HAP-1 (cell line): ENCODE data around the gene CDH18.

Experiments used
- DNase-seq, 2 experiments: peaks; one replicate each; pipeline ENCODE4 v3.0.0-alpha.2; 2016 to 2020; ENCODE audit warnings: low spot score in 2 of 2
- H3K27me3 ChIP-seq: fragments of 250-450 bp; sonication (Bioruptor Pico); 2 replicates; pipeline ENCODE4 v1.5.1; 2020; ENCODE audit warnings: low read depth, mild to moderate bottlenecking, moderate library complexity
- H3K36me3 ChIP-seq: fragments of 250-450 bp; sonication (Bioruptor Pico); replicated peaks from 2 replicates; pipeline ENCODE4 v1.5.1; 2020; ENCODE audit warnings: mild to moderate bottlenecking
- H3K4me1 ChIP-seq: fragments of 250-450 bp; sonication (Bioruptor Pico); 2 replicates; pipeline ENCODE4 v1.5.1; 2020; ENCODE audit warnings: mild to moderate bottlenecking
- H3K4me3 ChIP-seq: fragments of 250-450 bp; sonication (Bioruptor Pico); 2 replicates; pipeline ENCODE4 v1.5.1; 2020; ENCODE audit warnings: mild to moderate bottlenecking, moderate library complexity
- H3K9me3 ChIP-seq: fragments of 250-450 bp; sonication (Bioruptor Pico); 2 replicates; pipeline ENCODE4 v1.5.1; 2020; ENCODE audit warnings: mild to moderate bottlenecking, moderate library complexity
- in situ Hi-C: fragments of 300-500 bp; cut with MboI; formaldehyde crosslinking; loops from 3 replicates; pipeline ENCODE4 v1.14.3; 2020; ENCODE audit warnings: low sequenced_read_pairs, inconsistent platforms, mixed read lengths

The CDH18 gene

DNA sequence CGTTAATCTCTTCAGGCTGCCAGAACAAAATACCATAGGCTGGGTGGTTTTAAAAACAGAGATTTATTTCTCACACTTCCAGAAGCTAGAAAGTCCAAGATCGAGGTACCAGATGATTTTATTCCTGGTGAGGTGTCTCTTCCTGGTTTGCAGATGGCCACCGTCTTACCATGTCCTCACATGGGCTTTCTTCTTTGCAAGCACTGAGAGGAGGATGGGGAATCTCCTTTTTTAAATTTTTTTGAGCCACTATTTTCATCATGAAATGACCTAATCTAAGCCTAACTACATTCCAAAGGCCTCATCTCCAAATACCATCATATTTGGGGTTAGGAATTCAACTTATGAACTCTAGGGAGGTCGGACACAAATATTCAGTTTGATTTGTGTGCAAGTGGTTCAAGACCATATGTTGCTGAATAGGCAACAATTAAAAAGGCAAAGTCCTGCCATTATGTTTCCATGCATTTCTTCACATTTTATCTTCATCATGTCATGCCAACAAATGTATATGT, 371.2 kb downstream of the CDH18 start:
- Histone ChIP-seq H3K4me1 (no peaks in the 10 kb centered on the region), H3K27me3 (no peaks in the 10 kb centered on the region), H3K36me3 (no peaks in the 10 kb centered on the region), H3K4me3 (no peak overlapping the region), H3K9me3 (no peaks in the 10 kb centered on the region)
- no peak for DNase-seq
- in situ Hi-C loops: no loop called here

- in situ Hi-C loops: no loop called here
- Histone ChIP-seq H3K36me3 (no peaks in the 10 kb centered on the region), H3K4me1 (no peaks in the 10 kb centered on the region), H3K4me3 (no peak overlapping the region), H3K27me3 (no peaks in the 10 kb centered on the region), H3K9me3 (no peaks in the 10 kb centered on the region)
- DNase-seq: no peak
Observed at GRCh38 chr5:19615661-19616060, 372.3 kb downstream of the CDH18 start.

- H3K4me3 ChIP-seq: no peak overlapping the region
- H3K36me3 ChIP-seq: no peaks in the 10 kb centered on the region
- in situ Hi-C loops: no loop called here
- H3K4me1 ChIP-seq: no peaks in the 10 kb centered on the region
- no peaks in the 10 kb centered on the region for H3K27me3 ChIP-seq
- DNase-seq: no peak
- H3K9me3 ChIP-seq: no peaks in the 10 kb centered on the region
Observed at GRCh38 chr5:19615071-19615470, 372.9 kb downstream of the CDH18 start.

- in situ Hi-C loops: no loop called here
- H3K36me3 ChIP-seq: no peaks in the 10 kb centered on the region
- H3K9me3 ChIP-seq: no peaks in the 10 kb centered on the region
- DNase-seq: no peak
- no peaks in the 10 kb centered on the region for H3K4me1 ChIP-seq
- no peak overlapping the region for H3K4me3 ChIP-seq
- H3K27me3 ChIP-seq: no peaks in the 10 kb centered on the region
Observed at GRCh38 chr5:19608444-19609002, 379.5 kb downstream of the CDH18 start.

- no peak overlapping the region for H3K4me3 ChIP-seq
- H3K27me3 ChIP-seq: no peaks in the 10 kb centered on the region
- H3K36me3 ChIP-seq: no peaks in the 10 kb centered on the region
- H3K4me1 ChIP-seq: no peaks in the 10 kb centered on the region
- in situ Hi-C loops: no loop called here
- no peak for DNase-seq
- H3K9me3 ChIP-seq: no peaks in the 10 kb centered on the region
Observed at GRCh38 chr5:19605846-19606407, 382.1 kb downstream of the CDH18 start.

DNA sequence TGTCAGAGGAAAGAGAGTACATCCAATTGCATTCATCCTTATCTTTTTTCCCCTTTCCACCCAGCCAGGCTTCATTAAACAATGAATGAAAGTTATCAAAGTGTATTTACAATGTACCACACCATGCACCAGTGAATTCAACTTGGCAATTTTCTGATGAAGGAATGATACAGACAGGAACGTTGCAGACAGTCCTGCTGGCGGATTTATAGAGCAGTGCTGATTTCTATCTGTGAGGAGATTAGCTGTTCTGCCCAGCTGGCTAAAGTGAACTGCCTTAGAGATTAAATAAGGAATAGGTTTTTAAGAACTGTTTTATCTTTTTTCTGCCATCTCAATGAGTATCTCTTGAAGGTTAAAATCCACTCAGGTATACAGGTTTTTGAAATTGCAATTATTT, 403.9 kb downstream of the CDH18 start:
- DNase-seq: no peak
- in situ Hi-C loops: no loop called here
- Histone ChIP-seq H3K4me1 (no peaks in the 10 kb centered on the region), H3K27me3 (no peaks in the 10 kb centered on the region), H3K9me3 (no peaks in the 10 kb centered on the region), H3K4me3 (no peak overlapping the region), H3K36me3 (no peaks in the 10 kb centered on the region)

- Histone ChIP-seq H3K36me3 (no peaks in the 10 kb centered on the region), H3K9me3 (no peaks in the 10 kb centered on the region), H3K4me1 (no peaks in the 10 kb centered on the region), H3K4me3 (no peak overlapping the region), H3K27me3 (no peaks in the 10 kb centered on the region)
- in situ Hi-C loops: no loop called here
- no peak for DNase-seq
Observed at GRCh38 chr5:19577882-19578281, 410.1 kb downstream of the CDH18 start.

- Histone ChIP-seq H3K4me3 (no peak overlapping the region), H3K27me3 (no peaks in the 10 kb centered on the region), H3K36me3 (no peaks in the 10 kb centered on the region), H3K9me3 (no peaks in the 10 kb centered on the region; the same call in 1 of the 2 replicates), H3K4me1 (no peaks in the 10 kb centered on the region)
- in situ Hi-C loops: no loop called here
- no peak for DNase-seq
Observed at GRCh38 chr5:19568004-19568403, 420.0 kb downstream of the CDH18 start.

GRCh38 chr5:19565466-19565865, 422.5 kb downstream of the CDH18 start:
- Histone ChIP-seq H3K36me3 (no peaks in the 10 kb centered on the region), H3K4me1 (no peaks in the 10 kb centered on the region), H3K9me3 (no peaks in the 10 kb centered on the region; the same call in 1 of the 2 replicates), H3K27me3 (no peaks in the 10 kb centered on the region), H3K4me3 (no peak overlapping the region)
- DNase-seq: no peak
- in situ Hi-C loops: no loop called here

GRCh38 chr5:19564036-19564435, 424.0 kb downstream of the CDH18 start:
- Histone ChIP-seq H3K27me3 (no peaks in the 10 kb centered on the region), H3K36me3 (no peaks in the 10 kb centered on the region), H3K4me1 (no peaks in the 10 kb centered on the region), H3K4me3 (no peak overlapping the region), H3K9me3 (no peaks in the 10 kb centered on the region; the same call in 1 of the 2 replicates)
- no peak for DNase-seq
- in situ Hi-C loops: no loop called here

DNA sequence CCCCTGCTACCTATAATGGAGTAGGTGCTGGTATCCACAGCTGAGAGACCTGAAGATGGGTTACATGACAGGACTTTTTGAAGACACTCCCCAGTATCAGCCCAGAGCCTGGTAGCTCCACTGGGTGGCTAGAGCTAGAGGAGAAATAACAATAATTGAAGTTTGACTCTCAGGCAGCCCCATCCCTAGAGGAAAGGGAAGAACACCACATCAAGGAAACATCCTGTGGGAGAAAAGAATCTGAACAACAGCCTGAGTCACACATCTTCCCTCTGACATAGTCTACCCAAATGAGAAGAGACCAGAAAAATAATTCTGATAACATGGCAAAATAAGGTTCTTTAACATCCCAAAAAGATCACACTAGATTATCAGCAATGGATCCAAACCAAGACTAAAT, 432.1 kb downstream of the CDH18 start:
- H3K4me3 ChIP-seq: no peak overlapping the region
- in situ Hi-C loops: no loop called here
- H3K36me3 ChIP-seq: no peaks in the 10 kb centered on the region
- H3K9me3 ChIP-seq: no peaks in the 10 kb centered on the region
- no peak for DNase-seq
- no peaks in the 10 kb centered on the region for H3K4me1 ChIP-seq
- no peaks in the 10 kb centered on the region for H3K27me3 ChIP-seq

GRCh38 chr5:19555436-19555835, 432.6 kb downstream of the CDH18 start:
- no peaks in the 10 kb centered on the region for H3K9me3 ChIP-seq
- no peak overlapping the region for H3K4me3 ChIP-seq
- in situ Hi-C loops: no loop called here
- H3K27me3 ChIP-seq: no peaks in the 10 kb centered on the region
- no peaks in the 10 kb centered on the region for H3K36me3 ChIP-seq
- DNase-seq: no peak
- H3K4me1 ChIP-seq: no peaks in the 10 kb centered on the region

DNA sequence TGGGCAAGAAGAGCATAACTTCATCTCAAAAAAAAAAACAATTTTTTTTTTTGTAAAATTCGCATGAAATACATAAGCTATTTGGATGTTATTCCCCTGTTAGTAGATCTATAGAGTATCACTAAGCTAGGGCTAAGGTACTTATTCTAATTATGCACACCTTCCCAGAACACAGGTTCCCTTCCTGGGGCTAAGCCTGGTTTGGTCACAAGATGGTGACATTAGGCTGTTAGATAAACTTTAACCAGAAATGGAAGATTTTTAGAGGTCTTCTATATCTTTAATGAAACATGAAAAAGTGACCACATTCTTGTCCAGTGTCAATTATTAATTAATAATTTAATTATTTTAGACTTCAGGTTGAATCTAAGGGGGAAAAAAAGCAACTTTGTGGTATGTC, 433.5 kb downstream of the CDH18 start:
- Histone ChIP-seq H3K4me1 (no peaks in the 10 kb centered on the region), H3K4me3 (no peak overlapping the region), H3K36me3 (no peaks in the 10 kb centered on the region), H3K27me3 (no peaks in the 10 kb centered on the region), H3K9me3 (no peaks in the 10 kb centered on the region)
- in situ Hi-C loops: no loop called here
- no peak for DNase-seq

GRCh38 chr5:19547640-19548039, 440.4 kb downstream of the CDH18 start:
- Histone ChIP-seq H3K27me3 (no peaks in the 10 kb centered on the region), H3K4me3 (no peak overlapping the region), H3K36me3 (no peaks in the 10 kb centered on the region), H3K9me3 (no peaks in the 10 kb centered on the region), H3K4me1 (no peaks in the 10 kb centered on the region)
- in situ Hi-C loops: no loop called here
- no peak for DNase-seq

DNA sequence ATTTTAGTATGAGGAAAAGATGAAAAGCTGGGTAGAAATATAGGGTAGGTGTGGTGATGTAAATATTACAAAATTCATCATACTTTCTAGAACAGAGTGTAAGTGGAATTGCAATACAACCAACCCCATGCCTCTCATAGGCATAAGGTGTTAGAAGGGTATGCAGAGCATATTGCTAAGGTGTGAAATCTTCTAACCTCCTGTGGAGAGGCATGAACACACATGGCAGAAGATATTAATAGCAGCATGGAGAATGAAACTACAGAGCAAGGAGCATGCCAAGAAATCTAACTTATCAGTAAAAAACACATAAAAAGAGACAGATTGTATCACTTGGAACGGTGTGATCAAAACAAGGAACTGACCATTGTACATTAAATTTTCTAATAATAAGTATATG, 441.5 kb downstream of the CDH18 start:
- Histone ChIP-seq H3K27me3 (no peaks in the 10 kb centered on the region), H3K4me1 (no peaks in the 10 kb centered on the region), H3K4me3 (no peak overlapping the region), H3K9me3 (no peaks in the 10 kb centered on the region), H3K36me3 (no peaks in the 10 kb centered on the region)
- in situ Hi-C loops: no loop called here
- DNase-seq: no peak
